NCI-H2171 treated with DMSO at 0.1 percent for 48 hours (cell line): ENCODE measurements around the gene SHISA8.

Source experiments
- DNase-seq: peaks from one replicate; lab custom pipeline; 2025; lab: John Stamatoyannopoulos, UW

The SHISA8 gene

GRCh38 chr22:41913842-41914534 is 886 bp downstream of the SHISA8 start:
- no peak for DNase-seq

- DNase-seq, result no peak
Measured at GRCh38 chr22:41913040-41913719, 1.7 kb downstream of the SHISA8 start.

DNA sequence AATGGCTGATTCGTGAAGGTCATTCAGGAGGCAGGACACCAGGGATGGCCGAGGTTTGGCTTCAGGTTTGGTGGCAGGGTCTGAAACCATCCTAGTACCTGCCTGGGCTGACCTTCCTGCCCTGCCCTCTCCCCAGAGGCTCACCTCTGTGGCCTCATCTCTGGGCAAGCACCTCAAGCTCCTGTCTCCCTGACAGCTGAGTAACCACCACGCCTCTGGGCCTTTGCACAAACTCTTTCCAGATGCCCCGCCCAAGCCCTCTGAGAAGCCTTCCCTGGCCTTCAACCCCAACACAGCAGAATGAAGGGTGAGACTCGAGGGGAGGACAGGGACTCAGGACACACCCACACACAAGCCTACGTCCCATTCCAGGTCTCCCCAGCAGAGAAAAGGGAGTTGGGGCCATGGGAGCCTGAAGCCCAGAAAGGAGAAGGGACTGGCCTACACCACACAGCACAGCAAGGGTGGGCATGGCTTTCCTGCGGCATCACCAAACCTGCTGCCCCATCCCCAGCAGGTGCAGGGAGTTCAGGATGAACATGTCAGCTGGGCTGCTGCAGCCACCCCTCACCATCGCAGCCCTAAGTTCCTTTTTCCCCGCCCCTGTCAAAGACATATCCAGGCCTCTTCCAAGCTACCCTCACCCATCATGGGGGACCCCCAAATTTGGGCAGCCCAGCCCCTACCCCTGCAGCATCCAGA is 2.4 kb downstream of the SHISA8 start:
- no peak for DNase-seq

GRCh38 chr22:41911001-41911611 is 3.8 kb downstream of the SHISA8 start:
- no peak for DNase-seq

GRCh38 chr22:41910050-41911000 is 4.5 kb downstream of the SHISA8 start:
- DNase-seq, result no peak

- no peak for DNase-seq
Measured at GRCh38 chr22:41909310-41910049, 5.4 kb downstream of the SHISA8 start.

GRCh38 chr22:41908411-41909309 is 6.2 kb downstream of the SHISA8 start:
- no peak for DNase-seq

- no peak for DNase-seq
Measured at GRCh38 chr22:41907436-41908401, 7.2 kb downstream of the SHISA8 start.

GRCh38 chr22:41906822-41907221 is 8.1 kb downstream of the SHISA8 start:
- DNase-seq, result no peak

GRCh38 chr22:41905411-41906202 is 9.3 kb downstream of the SHISA8 start:
- no peak for DNase-seq

DNA sequence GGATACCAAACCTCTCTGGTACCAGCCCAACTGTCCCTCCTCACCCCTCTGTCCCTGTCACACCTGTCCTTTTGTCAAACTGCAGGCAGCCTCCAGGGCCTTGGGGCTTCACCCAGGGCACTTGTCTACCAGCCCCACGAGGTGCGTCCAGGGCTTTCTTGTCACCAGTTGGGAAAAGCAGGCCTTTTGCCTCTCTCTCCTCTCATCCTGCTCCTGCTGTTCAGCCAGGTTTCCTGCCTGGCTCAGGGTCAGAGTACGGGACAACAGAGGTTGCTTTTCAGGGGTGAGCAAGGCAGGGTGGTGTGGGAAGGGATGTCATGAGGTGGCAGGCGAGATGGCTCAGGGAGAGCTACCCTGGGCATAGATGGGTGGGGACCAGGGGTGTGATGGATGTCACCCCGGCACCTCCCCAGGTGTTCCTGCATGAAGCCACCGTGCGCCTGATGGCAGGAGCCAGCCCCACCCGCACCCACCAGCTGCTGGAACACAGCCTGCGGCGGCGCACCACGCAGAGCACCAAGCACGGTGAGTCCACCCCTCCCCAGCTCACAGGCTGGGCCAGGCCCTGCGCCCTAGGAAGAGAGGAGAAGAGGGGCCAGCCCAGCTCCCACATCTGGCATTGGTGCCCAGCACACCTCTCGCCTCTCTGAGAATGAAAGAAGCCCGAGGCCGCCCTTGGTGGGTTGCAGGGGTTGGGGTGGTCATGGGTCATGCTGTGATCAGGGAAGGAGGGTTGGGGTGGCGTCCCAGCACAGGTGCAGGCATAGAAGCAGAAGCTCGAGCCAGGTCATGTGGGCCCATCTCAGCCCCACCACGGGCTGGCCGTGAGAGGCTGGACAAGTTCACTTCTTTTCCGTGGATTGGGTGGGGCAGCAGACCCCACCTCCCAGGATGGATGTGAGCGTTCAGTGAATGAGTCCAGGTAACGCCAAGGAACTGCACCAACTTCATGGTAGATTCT is 10.1 kb downstream of the SHISA8 start:
- no peak for DNase-seq

DNA sequence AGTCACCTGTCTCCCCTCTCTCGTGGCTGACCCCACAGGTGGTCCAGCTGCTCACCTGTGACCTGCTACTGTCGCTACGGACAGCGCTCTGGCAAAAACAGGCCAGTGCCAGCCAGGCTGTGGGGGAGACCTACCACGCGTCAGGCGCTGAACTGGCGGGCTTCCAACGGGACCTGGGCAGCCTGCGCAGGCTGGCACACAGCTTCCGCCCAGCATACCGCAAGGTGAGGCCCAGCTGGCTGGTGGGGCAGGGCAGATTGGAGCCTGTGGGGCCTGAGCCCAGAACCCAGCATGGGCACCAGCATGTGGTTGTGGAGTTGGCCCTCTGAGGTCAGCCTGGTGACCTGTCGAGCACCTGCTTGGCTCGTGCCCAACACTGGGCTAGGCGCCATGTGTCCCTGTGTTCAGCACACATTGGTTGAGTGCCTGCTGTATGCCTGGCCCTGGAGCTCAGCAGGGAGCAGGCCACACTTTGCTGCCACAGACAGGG is 11.9 kb downstream of the SHISA8 start:
- no peak for DNase-seq

GRCh38 chr22:41902016-41902415 is 12.9 kb downstream of the SHISA8 start:
- DNase-seq, result no peak

DNA sequence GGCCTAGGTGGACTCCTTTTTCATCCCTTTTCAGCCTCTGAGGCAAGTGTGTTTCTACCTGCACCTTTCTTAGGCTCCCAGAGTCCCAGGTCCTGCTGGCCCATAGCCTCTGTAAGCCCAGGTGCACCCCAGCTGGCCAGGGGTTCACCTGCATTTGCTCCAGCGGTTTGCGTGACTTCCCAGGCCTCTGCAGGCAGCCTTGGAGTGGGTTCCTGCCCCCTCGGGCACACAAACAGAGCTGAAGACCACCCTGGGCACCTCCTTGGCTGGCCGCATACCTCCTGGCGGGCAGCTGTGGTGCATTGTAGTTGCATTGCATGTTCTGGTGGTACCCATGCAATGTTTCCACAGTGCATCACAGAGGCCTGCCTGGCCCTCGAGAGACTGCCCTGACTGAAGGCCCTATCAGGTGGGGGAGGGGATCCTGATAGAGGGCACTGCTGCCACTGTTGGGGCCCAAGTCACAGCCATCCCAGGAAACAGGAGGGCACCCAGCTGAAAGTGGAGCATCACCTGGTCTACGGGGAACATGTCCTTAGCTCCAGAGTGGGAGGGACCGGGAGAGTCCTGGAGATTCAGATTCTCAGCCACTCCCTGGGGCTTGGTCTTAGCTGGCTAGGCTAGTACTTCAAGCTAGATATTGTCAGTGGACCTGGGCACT is 14.1 kb downstream of the SHISA8 start:
- no peak for DNase-seq

DNA sequence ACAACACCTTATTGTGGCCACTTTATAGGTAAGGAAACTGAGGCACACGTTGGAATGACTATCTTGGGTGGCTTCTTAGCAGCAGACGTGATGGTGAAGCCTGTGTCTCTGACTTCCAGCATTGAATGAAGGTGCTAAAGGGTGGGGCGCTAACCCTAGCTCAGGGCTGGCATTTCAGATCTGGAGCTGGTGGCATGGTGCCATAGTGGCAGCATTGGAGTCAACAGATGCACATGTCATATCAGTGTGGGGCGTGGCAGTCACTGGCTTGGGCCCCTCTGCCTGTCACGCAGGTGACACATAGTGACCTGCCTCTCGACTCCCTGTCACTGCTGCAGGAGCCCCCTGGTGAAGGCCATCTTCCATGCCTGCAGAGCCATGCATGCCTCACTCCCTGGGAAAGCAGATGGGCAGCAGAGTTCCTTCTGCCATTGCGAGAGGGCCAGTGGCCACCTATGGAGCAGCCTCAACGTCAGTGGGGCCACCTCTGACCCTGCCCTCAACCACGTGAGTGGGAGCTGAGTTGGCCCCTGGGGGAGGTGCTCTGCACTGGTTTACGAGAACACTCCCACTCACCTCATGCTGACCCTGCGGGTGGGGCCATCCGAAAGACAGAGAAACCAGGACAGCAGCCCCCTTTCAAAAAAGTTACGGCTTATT is 14.8 kb downstream of the SHISA8 start:
- DNase-seq, result no peak
